K562 (cell line): ENCODE data around the gene RBM12. TPM values are rescaled to one million over a fixed set of nuclear protein-coding genes. Genes with fewer than 3 reads are reported as not detected.

Experiments used
- EZH2 ChIP-seq: IDR thresholded peaks from 2 replicates; pipeline ENCODE4 v1.6.1; 2012; ENCODE audit warnings: low read depth, mild to moderate bottlenecking, inconsistent platforms, low read length, borderline replicate concordance
- FOS ChIP-seq: IDR thresholded peaks from 3 replicates; pipeline ENCODE4 v1.6.1; 2011; ENCODE audit not compliant: insufficient read length; ENCODE audit errors: extremely low read depth
- GTF3C2 ChIP-seq: IDR thresholded peaks from 3 replicates; pipeline ENCODE4 v1.6.1; 2011; ENCODE audit warnings: borderline replicate concordance, mild to moderate bottlenecking, moderate library complexity; ENCODE audit not compliant: insufficient read length; ENCODE audit errors: extremely low read depth
- HOMEZ ChIP-seq: fragments of 250-450 bp; sonication (Bioruptor Pico); IDR thresholded peaks from 2 replicates; pipeline ENCODE4 v1.4.0; 2020; ENCODE audit warnings: mild to moderate bottlenecking, moderate library complexity
- PATZ1 ChIP-seq: fragments of 250-450 bp; sonication (Bioruptor Pico); IDR thresholded peaks from 2 replicates; pipeline ENCODE4 v1.5.0; 2020; ENCODE audit warnings: mild to moderate bottlenecking, borderline replicate concordance
- PHF20 ChIP-seq: fragments of 450-650 bp; IDR thresholded peaks from 2 replicates; pipeline ENCODE4 v1.6.1; 2018; ENCODE audit not compliant: partially characterized antibody
- PYGO2 ChIP-seq: fragments of 450-650 bp; IDR thresholded peaks from 2 replicates; pipeline ENCODE4 v1.6.1; 2016; ENCODE audit warnings: mild to moderate bottlenecking, missing genetic modification characterization, moderate library complexity, missing compliant biosample characterization
- RB1 ChIP-seq: fragments of 450-650 bp; IDR thresholded peaks from 2 replicates; pipeline ENCODE4 v1.6.1; 2017; ENCODE audit warnings: low read depth, mild to moderate bottlenecking
- RFX5 ChIP-seq: IDR thresholded peaks from 2 replicates; pipeline ENCODE4 v1.6.1; 2011; ENCODE audit warnings: low read depth, mild to moderate bottlenecking, improper control_type of control experiment, low read length
- SETDB1 ChIP-seq: IDR thresholded peaks from one replicate; pipeline ENCODE4 v1.6.1; 2012; ENCODE audit warnings: low read length, control low read depth, inconsistent platforms
- TEAD4 ChIP-seq, 2 experiments: sonication (generic) in 1 of 2; formaldehyde crosslinking in 1 of 2; IDR thresholded peaks; 2 replicates each; pipeline versions ENCODE4 v1.6.1 to v1.8.0; 2012 to 2022; ENCODE audit warnings: borderline replicate concordance in 1 of 2, inconsistent platforms in 1 of 2, low read length in 1 of 2, mild to moderate bottlenecking in 1 of 2, missing genetic modification reagents in 1 of 2
- THRAP3 ChIP-seq: fragments of 450-650 bp; IDR thresholded peaks from 2 replicates; pipeline ENCODE4 v1.6.1; 2016; ENCODE audit warnings: mild to moderate bottlenecking, inconsistent platforms, borderline replicate concordance
- YY1 ChIP-seq, 3 experiments: IDR thresholded peaks; 2 replicates each; pipeline ENCODE4 v1.6.1; 2011; ENCODE audit warnings: low read length in 2 of 3, mild to moderate bottlenecking in 2 of 3, moderate library complexity in 2 of 3, borderline replicate concordance in 1 of 3, control low read depth in 1 of 3, low read depth in 1 of 3; ENCODE audit not compliant: insufficient read depth in 3 of 3, insufficient replicate concordance in 2 of 3, control insufficient read depth in 1 of 3, insufficient read length in 1 of 3; ENCODE audit errors: extremely low read depth in 1 of 3
- ZNF830 ChIP-seq: fragments of 250-450 bp; sonication (Bioruptor Pico); IDR thresholded peaks from 2 replicates; pipeline ENCODE4 v1.5.0; 2021; ENCODE audit warnings: mild to moderate bottlenecking
- polyA plus RNA-seq, 8 experiments: library from polyadenylated mRNA; depleted of rRNA in 4 of 8; stranded (reverse) in 5 of 8; unstranded in 3 of 8; fragments of >200 nt; fragmentation: Nextera tagmentation in 2 of 8; fragmentation: Illumina TruSeq in 1 of 8; extraction: Ambion mirVana in 2 of 8; extraction: Trizol in 1 of 8; gene quantifications; 2 replicates each; pipeline versions ENCODE4 v1.2.1 to v1.2.3, GENCODE V29; 2011 to 2014; ENCODE audit warnings: inconsistent platforms in 1 of 8, missing spikeins in 1 of 8
- total RNA-seq, 7 experiments: library from RNA; depleted of rRNA in 6 of 7; stranded (reverse); fragments of >200 nt in 6 of 7; fragmentation: Illumina TruSeq in 2 of 7; extraction: Trizol in 2 of 7; gene quantifications; 2 replicates each; pipeline versions ENCODE4 v1.2.1 to v1.2.3, GENCODE V29; 2011 to 2021; ENCODE audit warnings: low replicate concordance in 1 of 7
- TF ChIP-seq, protein P1 (sequence below), 2 experiments: fragments of 450-650 bp in 1 of 2; sonication (generic) in 1 of 2; formaldehyde crosslinking; conservative IDR thresholded peaks; 2 replicates each; pipeline versions ENCODE4 v1.4.0 to v1.8.1; 2020 to 2022; ENCODE audit warnings: mild to moderate bottlenecking in 1 of 2, missing genetic modification reagents in 1 of 2

RBM12 gene
- total and polyA plus RNA-seq, 9 of the 15 experiments (the other 6 are each of a cell fraction or from before 2014, with no cell fraction given), result 5.0 to 162 (median 73.3) TPM

DNA sequence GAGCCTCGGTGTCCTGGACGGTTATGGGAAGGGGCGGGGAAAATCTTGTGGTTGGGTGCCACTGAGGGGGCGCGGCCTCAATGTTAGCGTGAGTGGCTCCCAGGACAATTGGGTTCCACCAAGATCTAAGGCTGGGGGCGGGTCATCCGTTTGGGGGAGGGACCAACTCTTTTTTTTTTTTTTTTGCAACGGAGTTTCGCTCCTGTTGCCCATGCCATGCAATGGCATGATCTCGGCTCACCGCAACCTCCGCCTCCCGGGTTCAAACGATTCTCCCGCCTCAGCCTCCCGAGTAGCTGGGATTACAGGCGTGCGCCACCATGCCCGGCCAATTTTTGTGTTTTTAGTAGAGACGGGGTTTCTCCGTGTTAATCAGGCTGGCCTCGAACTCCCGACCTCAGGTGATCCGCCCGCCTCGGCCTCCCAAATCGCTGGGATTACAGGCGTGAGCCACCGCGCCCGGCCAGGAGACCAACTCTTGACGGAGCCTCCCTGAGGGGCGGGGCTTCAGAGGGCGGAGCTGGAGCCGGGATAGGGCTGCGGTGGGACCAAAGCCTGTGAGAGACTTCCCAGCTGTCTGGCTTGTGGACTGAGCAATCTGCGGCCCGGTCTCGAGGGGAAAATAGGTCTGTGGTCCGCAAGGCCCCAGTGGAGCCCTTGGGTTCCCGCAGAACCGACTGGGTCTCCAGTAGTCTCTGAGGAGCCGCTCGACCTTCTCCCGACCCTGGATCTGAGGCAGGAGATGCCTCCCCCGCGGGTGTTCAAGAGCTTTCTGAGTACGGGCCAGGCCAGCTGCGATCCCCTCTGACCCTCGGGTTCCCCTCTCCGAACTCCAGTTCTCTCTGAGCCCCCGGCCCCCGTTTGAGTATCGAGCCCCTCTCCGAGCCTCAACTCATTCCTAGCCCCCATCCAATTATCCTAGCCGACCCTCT lies 48.0 kb downstream of the RBM12 start (continued):
- no peak for TF ChIP-seq TEAD4 (IDR thresholded peaks at IDR 0.05; ENCODE audit: low read length)
- no peak for TF ChIP-seq TEAD4 (CRISPR knock-in tag; IDR thresholded peaks at IDR 0.05; ENCODE audit: borderline replicate concordance)
- TF ChIP-seq PHF20, result no peak
- no peak for TF ChIP-seq PYGO2 (tag)
- TF ChIP-seq RB1, result peak; percentile 12; the same call in 1 of the 2 replicates
- no peak for TF ChIP-seq GTF3C2
- no peak for TF ChIP-seq RFX5
- TF ChIP-seq THRAP3, result no peak
- no peak for TF ChIP-seq ZNF830 (CRISPR knock-in tag)
- TF ChIP-seq, protein P1, sequence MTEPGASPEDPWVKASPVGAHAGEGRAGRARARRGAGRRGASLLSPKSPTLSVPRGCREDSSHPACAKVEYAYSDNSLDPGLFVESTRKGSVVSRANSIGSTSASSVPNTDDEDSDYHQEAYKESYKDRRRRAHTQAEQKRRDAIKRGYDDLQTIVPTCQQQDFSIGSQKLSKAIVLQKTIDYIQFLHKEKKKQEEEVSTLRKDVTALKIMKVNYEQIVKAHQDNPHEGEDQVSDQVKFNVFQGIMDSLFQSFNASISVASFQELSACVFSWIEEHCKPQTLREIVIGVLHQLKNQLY (CRISPR knock-in tag; conservative IDR thresholded peaks at IDR 0.05), result no peak
- no peak for TF ChIP-seq HOMEZ (CRISPR knock-in tag)
- no peak for TF ChIP-seq FOS
- TF ChIP-seq PATZ1 (CRISPR knock-in tag), result no peak
- no peak for TF ChIP-seq EZH2
- no peak for TF ChIP-seq SETDB1
- TF ChIP-seq YY1 (IDR thresholded peaks at IDR 0.05; ENCODE audit: borderline replicate concordance in 1 of 3, control insufficient read depth in 1 of 3, extremely low read depth in 1 of 3, insufficient read depth in 3 of 3, insufficient read length in 1 of 3, insufficient replicate concordance in 2 of 3, low read depth in 1 of 3, low read length in 2 of 3), result peak in 1 of 3 experiments; percentile 45
